Measurements from ENCODE around the gene GMEB2.

GMEB2 gene

DNA sequence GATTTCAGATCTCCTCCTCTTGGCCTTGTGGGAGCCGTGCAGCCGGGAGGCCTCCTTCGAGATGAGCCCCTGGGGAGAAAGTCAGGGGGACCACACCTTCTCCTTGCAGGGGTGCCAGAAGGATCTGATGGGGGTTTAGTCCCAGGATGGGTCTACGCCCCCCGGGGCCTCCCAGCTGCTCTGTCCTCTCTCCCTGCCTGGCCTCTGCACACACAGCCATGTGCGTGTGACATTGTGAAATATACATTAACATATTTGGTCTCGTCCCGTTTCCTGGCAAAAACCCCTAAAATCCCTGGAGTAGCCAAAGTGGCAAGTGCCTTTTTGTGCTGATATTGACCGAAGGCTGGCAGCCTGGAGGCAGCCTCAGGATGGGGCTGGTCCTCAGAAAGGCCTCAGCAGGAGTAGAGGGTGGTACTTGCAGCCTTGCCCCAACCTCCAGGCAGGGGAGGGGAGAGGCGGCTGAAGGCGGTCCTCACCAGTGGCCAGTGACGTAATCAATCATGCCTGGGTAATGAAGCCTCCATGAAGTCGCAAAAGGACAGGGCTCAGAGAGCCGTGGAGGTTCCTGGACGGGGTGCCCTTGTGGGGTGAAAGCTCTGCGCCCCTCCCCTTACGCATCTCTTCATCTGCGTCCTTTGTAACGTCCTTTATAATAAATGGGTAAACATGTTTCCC is 47.7 kb downstream of the GMEB2 start:
- no peak for TF ChIP-seq GATA2 (IDR thresholded peaks at IDR 0.05; ENCODE audit: low read depth, low read length)
- no peak for TF ChIP-seq GATA3 (IDR thresholded peaks at IDR 0.05; ENCODE audit: low read depth, low read length)

DNA sequence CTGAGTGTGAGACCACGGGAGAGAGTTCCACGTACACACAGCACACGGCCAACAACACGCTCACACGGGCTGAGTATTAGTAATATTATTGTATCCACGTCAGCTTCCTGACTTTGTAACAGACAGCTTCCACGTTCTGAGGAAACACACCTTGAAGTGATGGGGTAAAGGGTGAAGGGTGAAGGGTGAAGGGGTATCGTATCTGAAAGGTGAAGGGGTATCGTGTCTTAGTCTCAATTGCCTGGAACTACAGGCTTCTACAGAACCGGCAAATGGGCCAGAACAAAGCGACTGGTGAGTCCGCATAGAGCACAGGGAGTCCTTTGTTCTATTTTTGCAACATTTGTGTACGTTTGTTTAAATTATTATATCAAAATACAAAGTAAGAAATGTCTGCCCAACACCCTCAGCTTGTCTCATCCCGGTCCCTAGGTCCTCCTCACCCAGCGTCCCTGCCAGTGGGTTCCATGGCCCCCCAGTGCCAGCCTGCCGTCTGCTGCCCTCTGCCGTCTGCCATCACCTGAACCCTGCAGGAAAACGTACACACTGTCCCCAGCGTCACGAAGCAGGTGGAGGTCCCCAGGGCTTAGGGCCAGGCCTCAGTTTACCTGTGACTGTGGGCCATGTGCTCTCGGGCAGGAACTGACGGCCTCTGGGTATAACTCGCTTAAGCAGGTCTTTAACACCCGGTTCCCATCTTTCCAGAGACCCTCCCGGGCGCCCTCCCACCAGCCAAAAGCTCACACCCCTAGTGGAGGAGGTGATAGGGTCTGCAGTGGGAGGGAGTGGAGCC is 48.5 kb downstream of the GMEB2 start:
- TF ChIP-seq GATA2 (IDR thresholded peaks at IDR 0.05; ENCODE audit: low read depth, low read length) (no peak), GATA3 (IDR thresholded peaks at IDR 0.05; ENCODE audit: low read depth, low read length) (no peak)

DNA sequence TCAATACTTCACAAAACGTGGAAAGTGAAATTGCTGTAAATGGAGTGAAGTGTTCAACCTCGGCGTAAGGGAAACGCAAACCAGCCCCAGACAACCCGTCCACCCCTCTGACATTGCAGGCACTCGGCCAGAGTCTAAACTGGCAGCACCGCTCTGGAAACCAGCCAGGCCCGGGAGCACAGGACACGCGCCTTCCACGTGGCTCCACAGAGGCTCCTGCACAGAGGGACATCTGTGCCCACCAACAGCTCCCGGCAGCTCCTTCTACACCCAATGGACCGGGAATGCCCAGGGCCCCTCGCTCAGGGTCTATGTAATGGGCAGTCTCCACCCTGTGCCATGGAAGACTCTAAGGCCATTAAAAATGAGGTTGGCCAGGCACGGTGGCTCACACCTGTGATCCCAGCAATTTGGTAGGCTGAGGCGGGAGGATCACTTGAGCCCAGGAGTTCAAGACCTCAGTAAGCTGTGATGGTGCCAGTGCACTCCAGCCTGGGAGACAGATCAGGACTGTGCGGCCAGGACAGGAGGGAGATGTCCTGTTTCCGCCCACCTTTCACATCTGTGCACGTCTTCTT is 49.5 kb downstream of the GMEB2 start:
- TF ChIP-seq GATA2 (IDR thresholded peaks at IDR 0.05; ENCODE audit: low read depth, low read length) (no peak), GATA3 (IDR thresholded peaks at IDR 0.05; ENCODE audit: low read depth, low read length) (no peak)

DNA sequence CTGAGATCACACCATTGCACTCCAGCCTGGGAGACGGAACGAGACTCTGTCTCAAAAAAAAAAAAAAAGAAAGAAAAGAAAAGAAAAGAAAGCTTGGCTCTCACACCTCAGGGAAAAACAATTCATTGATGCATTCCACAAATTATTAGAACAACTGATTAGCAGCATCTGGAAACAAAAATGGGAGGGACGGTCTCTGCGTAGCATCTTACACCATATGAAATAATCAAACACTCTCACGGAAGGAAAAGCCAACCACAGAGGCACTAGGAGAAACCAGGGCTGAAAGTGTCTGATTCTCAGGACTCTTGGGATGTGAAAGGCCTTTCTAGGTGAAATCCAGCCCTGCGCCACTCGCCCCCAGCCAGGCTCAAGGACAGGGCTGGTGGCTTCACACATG is 50.6 kb downstream of the GMEB2 start:
- TF ChIP-seq GATA2 (IDR thresholded peaks at IDR 0.05; ENCODE audit: low read depth, low read length) (no peak), GATA3 (IDR thresholded peaks at IDR 0.05; ENCODE audit: low read depth, low read length) (no peak)

DNA sequence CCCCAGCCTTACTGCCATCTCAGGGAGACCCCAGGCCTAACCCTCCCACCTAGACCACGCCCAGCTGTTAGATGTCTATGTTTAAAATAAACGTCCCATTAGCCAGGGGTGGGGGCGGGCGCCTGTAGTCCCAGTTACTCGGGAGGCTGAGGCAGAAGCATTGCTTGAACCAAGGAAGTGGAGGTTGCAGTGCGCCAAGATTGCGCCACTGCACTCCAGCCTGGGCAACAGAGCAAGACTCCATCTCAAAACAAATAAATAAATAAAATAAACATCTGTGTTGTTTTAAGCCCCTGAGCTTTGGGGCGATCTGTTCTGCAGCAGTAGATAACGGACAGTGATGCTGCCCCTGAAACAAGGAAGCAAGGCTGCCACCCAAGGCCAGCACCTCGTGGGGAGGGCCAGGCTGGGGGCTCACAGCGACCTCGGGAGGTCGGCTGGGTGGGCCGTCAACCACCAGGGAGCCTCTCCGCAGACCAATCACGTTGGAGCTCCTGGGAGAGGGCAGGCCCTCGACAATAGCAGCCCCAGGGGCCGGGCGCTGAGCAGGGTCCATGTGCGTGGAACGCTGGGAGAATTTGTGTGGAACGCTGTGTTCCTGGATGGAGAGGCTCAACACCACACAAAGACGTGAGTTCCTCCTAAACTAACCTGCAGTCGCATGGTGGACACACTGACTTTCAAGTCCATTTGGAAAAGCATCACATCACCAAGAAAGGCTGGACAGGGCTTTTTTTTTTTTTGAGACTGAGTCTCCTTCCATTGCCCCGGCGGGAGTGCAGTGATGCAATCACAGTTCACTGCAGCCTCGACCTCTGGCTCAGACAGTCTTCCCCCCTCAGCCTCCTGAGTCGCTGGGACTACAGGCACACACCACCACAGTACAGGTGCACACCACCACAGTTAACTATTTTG is 51.8 kb downstream of the GMEB2 start:
- no peak for TF ChIP-seq GATA2 (IDR thresholded peaks at IDR 0.05; ENCODE audit: low read depth, low read length)
- no peak for TF ChIP-seq GATA3 (IDR thresholded peaks at IDR 0.05; ENCODE audit: low read depth, low read length)

DNA sequence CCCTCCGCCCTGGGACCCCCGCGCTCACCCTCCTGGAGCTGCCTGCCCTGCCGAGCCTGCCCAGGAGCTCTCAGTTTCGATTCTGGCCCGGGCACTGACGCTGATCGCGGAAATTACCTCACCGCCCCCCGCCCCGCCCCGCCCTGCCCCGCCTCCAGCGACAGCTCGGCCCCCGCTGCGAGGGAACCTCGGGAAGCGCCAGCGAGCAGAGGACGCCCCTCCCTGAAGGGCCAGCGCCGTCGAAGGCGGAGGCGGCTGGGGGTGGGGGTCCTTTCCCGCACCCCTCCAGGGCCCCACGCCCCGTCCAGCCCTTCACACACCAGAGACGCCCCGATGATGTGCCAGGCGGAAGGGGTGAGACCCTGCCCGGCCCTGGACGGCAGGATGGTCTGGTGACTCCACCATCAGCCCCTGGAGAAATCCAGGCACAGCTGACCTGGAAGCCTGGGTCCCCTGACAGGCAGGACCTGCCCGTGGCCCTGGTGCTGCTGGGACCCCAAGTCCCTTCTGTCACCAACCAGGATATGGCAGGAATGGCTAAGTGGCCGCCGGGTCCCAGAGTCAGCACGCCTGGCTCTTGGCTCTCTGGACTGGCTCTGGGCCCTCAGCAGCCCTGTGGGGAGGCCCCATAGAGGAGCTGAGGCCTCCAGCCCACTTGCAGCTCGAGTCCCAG is 52.6 kb downstream of the GMEB2 start, which contains the start of gene HELZ2:
TSS of gene HELZ2 (minus strand) at position 84 of the 673 bp plus-strand sequence. CDS start 1,854 bp downstream, outside the sequence.
- TF ChIP-seq GATA2 (IDR thresholded peaks at IDR 0.05; ENCODE audit: low read depth, low read length) (no peak), GATA3 (IDR thresholded peaks at IDR 0.05; ENCODE audit: low read depth, low read length) (no peak)

DNA sequence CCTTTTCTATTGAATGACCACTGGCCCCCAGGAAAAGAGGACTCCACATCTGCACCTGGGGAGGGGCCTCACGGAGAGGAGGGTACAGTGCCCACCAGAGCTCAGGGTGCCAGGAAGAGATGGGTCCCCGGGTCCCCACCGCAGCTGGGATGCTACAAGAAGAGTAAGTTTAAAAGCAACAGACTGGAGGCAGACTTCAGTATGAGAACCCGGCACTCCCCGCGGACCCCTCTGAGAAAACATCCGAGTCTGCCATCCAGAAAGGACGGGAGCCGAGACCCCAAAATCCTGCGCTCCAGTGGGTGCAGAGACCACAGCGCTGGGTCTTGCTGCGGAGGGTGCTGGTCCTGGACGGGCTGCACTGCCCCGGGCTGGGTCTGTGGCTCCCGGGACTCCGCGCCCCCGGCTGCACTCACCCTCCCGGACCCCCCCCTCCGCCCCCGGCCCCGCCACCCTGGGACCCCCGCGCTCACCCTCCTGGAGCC is 53.2 kb downstream of the GMEB2 start:
- no peak for TF ChIP-seq GATA3 (IDR thresholded peaks at IDR 0.05; ENCODE audit: low read depth, low read length)
- no peak for TF ChIP-seq GATA2 (IDR thresholded peaks at IDR 0.05; ENCODE audit: low read depth, low read length)

DNA sequence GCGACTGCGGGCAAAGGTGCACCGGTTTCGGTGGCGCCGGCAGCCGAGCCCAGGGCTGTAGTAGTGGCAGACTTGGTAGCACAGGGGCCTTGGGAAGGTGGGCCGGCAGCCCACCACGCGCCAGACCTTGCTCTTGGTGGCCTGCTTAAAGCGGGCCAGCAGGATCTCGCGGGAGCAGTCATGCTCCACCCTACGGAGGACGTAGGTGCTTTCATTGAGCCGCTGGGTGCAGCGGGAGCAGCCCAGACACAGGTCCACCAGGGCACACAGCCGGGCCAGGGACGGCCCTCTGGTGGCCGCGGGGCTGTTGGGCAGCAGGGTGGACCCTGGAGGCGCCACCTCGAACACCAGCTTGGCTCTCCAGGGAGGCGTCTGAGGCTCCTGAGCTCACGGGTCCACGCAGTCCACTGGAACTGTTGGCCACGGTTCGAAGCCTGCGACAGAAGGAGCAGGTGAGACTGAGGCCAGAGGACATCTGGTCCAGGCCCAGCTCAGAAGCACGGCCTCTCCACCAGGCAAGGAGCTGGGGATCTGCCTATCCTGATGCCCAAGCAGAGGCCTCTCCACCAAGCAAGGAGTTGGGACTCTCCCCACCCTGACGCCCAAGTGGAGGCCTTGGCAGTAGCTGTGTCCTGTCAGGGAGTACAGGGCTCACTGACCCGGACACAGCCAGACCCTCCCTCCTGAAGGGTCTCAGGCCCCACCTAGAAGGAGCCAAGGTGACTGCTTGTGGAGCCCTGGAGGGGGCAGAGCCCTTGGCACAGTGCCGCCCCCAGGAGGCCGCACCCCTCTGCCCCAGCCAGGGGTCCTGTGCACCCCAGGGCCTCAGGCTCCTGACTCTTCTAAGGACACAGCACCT is 53.9 kb downstream of the GMEB2 start:
- TF ChIP-seq GATA3 (IDR thresholded peaks at IDR 0.05; ENCODE audit: low read depth, low read length) (no peak), GATA2 (IDR thresholded peaks at IDR 0.05; ENCODE audit: low read depth, low read length) (no peak)

DNA sequence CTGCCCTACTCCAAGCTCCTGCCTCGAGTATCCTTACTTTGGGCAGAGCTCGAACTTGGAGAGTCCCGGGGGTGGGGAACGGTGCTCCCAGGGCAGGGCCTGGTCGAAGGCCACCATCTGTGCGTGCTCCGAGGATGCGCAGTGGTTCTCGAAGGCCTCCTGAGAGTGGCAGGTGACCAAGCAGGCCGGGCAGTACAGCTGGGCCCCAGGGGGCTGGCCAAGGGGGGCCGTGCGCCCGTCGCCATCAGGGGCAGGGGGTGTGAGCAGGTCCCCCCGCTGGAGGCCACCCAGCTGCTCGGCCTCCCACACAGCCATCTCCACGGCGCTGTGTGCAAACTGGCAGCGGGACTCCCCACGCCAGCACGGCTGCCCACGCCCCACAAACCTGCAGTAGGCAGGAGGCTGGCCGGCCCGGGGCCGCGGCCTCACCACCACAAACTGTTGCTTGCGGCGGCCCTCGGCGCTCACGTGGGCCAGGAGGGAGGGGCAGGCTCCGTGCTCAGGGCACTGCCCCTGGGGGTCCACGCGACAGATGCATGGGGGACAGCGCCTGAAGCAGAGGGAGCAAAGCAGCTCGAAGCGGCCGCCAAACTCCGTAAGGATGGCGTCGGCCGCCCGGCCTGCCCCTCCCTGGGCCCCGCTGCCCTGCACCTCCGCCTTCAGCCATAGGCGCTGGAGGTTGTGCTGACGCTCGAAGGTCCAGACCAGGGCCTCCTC is 54.7 kb downstream of the GMEB2 start:
- TF ChIP-seq GATA3 (IDR thresholded peaks at IDR 0.05; ENCODE audit: low read depth, low read length), result no peak
- TF ChIP-seq GATA2 (IDR thresholded peaks at IDR 0.05; ENCODE audit: low read depth, low read length), result no peak

DNA sequence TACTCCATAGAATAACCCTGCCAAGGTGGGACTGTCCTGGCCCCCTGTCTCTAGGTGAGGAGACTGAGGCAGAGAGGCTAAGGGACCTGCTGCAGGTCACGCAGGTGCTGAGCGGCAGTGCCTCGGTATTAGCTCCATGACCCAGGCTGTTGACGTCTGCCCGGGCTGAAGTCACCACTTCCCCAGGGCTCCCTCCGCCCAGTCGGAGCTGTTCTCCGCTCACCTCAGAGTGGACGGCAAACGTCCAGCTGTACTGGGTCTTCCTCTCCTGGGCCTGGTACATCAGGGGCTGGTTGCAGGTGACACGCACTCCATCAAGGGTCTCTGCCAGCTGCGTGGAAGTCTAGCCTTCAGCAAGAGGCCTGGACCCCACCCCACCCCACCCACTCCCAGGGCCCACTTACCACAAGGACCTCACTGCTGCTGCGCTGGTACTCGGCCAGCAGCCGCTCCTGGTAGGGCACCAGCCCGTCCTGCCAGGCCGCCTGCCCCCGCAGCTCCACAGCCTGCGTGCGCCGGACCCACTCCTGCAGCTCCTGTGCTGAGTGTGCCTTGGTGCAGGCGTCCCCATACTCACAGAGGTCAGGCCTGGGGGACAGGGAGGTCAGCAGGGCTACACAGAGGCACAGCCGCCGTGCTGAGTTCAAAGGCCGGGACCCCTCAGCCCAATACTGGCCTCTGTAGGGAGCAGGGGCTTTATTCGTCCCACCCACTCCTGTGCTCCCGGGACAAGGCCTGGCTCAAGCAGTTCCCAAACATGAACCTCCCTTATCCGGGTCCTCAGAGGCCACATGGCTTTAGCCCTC is 56.4 kb downstream of the GMEB2 start:
- TF ChIP-seq GATA3 (IDR thresholded peaks at IDR 0.05; ENCODE audit: low read depth, low read length), result no peak
- no peak for TF ChIP-seq GATA2 (IDR thresholded peaks at IDR 0.05; ENCODE audit: low read depth, low read length)
